Glutamatergic neuron (in vitro differentiated cells): ENCODE results near the gene HEG1. TPM values are rescaled to one million over a fixed set of nuclear protein-coding genes. Genes with fewer than 3 reads are reported as not detected.

Experiments used
- DNase-seq: peaks from one replicate; pipeline ENCODE4 v3.0.0; 2022
- H3K27ac Mint-ChIP-seq: one replicate; pipeline ENCODE4 v1.8.0; 2020; ENCODE audit warnings: mild to moderate bottlenecking, mixed read lengths, inconsistent platforms; ENCODE audit not compliant: unreplicated experiment
- H3K27me3 Mint-ChIP-seq: one replicate; pipeline ENCODE4 v1.8.0; 2020; ENCODE audit warnings: mild to moderate bottlenecking, moderate library complexity, mixed read lengths, inconsistent platforms; ENCODE audit not compliant: unreplicated experiment
- H3K36me3 Mint-ChIP-seq: one replicate; pipeline ENCODE4 v1.8.0; 2020; ENCODE audit warnings: mild to moderate bottlenecking, mixed read lengths, inconsistent platforms; ENCODE audit not compliant: unreplicated experiment
- H3K4me1 Mint-ChIP-seq: one replicate; pipeline ENCODE4 v1.8.0; 2020; ENCODE audit warnings: mild to moderate bottlenecking, low read depth, mixed read lengths, inconsistent platforms; ENCODE audit not compliant: unreplicated experiment
- H3K4me3 Mint-ChIP-seq: one replicate; pipeline ENCODE4 v1.8.0; 2020; ENCODE audit warnings: mild to moderate bottlenecking, mixed read lengths, inconsistent platforms; ENCODE audit not compliant: unreplicated experiment
- H3K9me3 Mint-ChIP-seq: one replicate; pipeline ENCODE4 v1.8.0; 2020; ENCODE audit warnings: mild to moderate bottlenecking, moderate library complexity, mixed read lengths, inconsistent platforms; ENCODE audit not compliant: unreplicated experiment
- total RNA-seq: library from RNA; stranded (reverse); fragmentation: NEBNext Ultra II Directional; extraction: Animal tissue kit (Norgen Biotek cat#: 25700); gene quantifications from one replicate; pipeline ENCODE4 v1.2.1, GENCODE V29; 2021; ENCODE audit not compliant: unreplicated experiment
- TF ChIP-seq, protein P1 (sequence below): fragments of 200-600 bp; sonication (generic); IDR thresholded peaks from one replicate; pipeline ENCODE4 v1.5.0; 2021; ENCODE audit not compliant: partially characterized antibody, unreplicated experiment

Gene HEG1
- total RNA-seq, 1 donor from 2014 or later = 32.7 TPM

DNA sequence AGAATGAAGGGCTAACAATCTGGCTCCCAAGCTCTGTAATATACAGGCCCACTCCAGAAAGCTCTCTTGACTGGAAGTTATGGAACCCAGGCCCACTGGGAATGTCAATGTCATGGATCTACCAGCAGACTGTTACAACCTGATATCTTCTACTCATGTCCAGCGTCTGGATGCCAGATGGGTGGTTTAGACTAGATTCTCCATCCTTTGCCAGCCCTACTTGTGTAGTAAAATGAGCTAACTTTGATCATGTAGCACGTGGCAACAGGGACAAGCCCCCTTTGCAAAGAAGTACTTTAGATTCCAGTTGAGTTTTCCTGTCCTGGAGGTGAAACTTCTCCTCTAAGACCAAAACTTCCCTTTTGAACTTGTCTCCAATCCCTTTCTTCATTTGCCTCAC lies 55.1 kb downstream of the HEG1 start:
- Mint-ChIP-seq H3K36me3 (no peaks in the 10 kb centered on the region), H3K27ac (no peak overlapping the region), H3K4me1 (peaks cover 21% of the 10 kb centered on the region), H3K9me3 (no peaks in the 10 kb centered on the region), H3K4me3 (no peak overlapping the region), H3K27me3 (no peaks in the 10 kb centered on the region)
- TF ChIP-seq, protein P1, sequence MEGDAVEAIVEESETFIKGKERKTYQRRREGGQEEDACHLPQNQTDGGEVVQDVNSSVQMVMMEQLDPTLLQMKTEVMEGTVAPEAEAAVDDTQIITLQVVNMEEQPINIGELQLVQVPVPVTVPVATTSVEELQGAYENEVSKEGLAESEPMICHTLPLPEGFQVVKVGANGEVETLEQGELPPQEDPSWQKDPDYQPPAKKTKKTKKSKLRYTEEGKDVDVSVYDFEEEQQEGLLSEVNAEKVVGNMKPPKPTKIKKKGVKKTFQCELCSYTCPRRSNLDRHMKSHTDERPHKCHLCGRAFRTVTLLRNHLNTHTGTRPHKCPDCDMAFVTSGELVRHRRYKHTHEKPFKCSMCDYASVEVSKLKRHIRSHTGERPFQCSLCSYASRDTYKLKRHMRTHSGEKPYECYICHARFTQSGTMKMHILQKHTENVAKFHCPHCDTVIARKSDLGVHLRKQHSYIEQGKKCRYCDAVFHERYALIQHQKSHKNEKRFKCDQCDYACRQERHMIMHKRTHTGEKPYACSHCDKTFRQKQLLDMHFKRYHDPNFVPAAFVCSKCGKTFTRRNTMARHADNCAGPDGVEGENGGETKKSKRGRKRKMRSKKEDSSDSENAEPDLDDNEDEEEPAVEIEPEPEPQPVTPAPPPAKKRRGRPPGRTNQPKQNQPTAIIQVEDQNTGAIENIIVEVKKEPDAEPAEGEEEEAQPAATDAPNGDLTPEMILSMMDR = no peak
- DNase-seq = no peak

DNA sequence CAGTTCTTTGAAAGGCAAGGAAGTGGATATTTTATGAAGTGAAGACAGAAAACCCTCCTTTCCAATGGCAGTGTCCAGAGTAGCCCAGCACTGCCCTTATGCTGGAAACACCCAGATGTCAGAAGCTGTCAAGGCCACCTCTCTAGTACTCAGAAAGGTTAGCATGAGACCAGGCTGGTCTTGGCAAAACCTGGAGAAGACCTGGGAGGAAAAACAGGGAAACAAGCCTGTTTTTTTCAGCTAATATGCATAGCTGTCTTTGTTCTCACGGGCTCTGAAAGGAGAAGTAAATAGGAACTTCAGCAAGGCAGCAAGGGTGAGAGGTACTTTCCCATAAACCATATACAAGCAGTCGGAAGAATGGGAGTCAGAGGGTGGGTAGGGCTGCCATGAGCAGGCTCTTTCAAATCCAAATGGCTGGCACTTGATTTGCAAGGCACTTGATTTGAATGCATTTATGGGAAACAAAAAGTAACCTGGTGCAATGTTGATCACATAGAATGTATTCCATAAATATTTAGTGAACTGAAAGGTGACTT lies 55.8 kb downstream of the HEG1 start:
- H3K27ac Mint-ChIP-seq = no peak overlapping the region

GRCh38 chr3:124999317-124999716 lies 56.5 kb downstream of the HEG1 start:
- Mint-ChIP-seq H3K9me3 (no peaks in the 10 kb centered on the region), H3K36me3 (no peaks in the 10 kb centered on the region), H3K27me3 (no peaks in the 10 kb centered on the region), H3K4me1 (peaks cover 21% of the 10 kb centered on the region), H3K4me3 (no peak overlapping the region), H3K27ac (no peak overlapping the region)
- TF ChIP-seq, protein P1 = no peak
- no peak for DNase-seq

More for the DNA sequence above, 55.8 kb downstream of the HEG1 start:
- TF ChIP-seq, protein P1 = no peak
- no peak overlapping the region for H3K4me3 Mint-ChIP-seq
- H3K4me1 Mint-ChIP-seq = peaks cover 21% of the 10 kb centered on the region
- no peaks in the 10 kb centered on the region for H3K36me3 Mint-ChIP-seq
- no peaks in the 10 kb centered on the region for H3K9me3 Mint-ChIP-seq
- H3K27me3 Mint-ChIP-seq = no peaks in the 10 kb centered on the region
- DNase-seq = no peak

GRCh38 chr3:124998247-124998630 lies 57.6 kb downstream of the HEG1 start:
- H3K9me3 Mint-ChIP-seq = no peaks in the 10 kb centered on the region
- DNase-seq = no peak
- H3K4me3 Mint-ChIP-seq = no peak overlapping the region
- H3K27ac Mint-ChIP-seq = peak overlapping the region; percentile 84
- TF ChIP-seq, protein P1 = no peak
- no peaks in the 10 kb centered on the region for H3K27me3 Mint-ChIP-seq
- H3K36me3 Mint-ChIP-seq = no peaks in the 10 kb centered on the region
- peaks cover 28% of the 10 kb centered on the region for H3K4me1 Mint-ChIP-seq

DNA sequence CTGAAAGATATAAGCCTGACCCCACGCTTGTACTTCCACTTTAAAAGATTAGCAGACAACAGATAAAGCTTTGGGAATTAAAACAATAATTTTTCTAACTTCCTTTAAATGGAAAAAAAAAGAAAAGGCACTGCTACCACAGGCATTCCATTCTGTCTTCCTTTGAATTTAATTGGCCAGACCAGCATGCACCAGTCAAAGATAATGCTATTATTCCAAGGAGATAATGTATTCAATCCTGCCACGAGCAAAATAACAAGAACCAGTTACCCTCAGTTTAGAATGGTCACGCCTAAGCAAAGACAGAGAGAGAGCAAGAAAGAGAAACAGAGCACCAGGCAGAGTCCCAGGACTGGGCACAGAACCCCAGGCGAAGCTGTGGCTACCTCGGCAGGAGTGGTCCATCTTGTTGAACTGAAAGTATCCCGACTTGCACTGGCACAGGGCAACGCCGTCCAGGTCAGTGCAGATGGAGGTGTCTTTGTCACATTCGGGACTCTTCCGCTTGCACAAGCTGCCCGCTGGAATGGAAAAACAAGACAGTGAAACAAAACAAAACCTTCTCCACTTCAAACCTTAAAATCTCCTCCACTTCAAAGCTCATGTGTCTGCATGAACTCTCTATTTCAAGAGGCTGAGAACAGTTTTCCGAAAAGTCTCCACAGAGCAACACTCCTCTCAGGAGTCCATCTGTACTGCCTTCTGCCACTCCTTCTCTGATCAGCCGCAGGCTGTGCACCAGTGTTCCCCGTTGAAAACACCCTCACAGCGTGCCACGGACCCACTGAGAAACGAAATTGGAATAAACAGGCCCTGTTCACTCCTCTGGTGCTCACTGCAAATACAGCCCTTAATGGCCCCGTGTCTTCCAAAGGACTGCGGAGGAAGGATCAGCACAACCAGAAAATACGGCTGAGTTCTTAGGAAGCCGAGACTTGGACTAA lies 58.2 kb downstream of the HEG1 start:
- Mint-ChIP-seq H3K36me3 (no peaks in the 10 kb centered on the region), H3K27me3 (no peaks in the 10 kb centered on the region), H3K4me1 (peaks cover 28% of the 10 kb centered on the region), H3K27ac (peak overlapping the region; percentile 84), H3K9me3 (no peaks in the 10 kb centered on the region), H3K4me3 (peak overlapping the region; percentile 22)
- TF ChIP-seq, protein P1 = no peak
- DNase-seq = peak; percentile 20
